Aorta (tissue), 5 donors: Measurements from ENCODE around the gene ZNF451. TPM values are rescaled to one million over a fixed set of nuclear protein-coding genes. Genes with fewer than 3 reads are reported as not detected.

ENCODE experiments used
- ATAC-seq: fragments of 200-7000 bp; cut with Tn5 transposase; one replicate; pipeline ENCODE4 v1.9.1; 2022; ENCODE audit warnings: moderate library complexity; ENCODE audit not compliant: low FRiP score
- DNase-seq, 2 donors: peaks; one replicate each; pipeline ENCODE4 v3.0.0-alpha.2; 2020
- H3K27ac ChIP-seq, 2 donors: one replicate each; pipeline ENCODE4 v1.5.1; 2013; ENCODE audit warnings: low read length in 2 of 2, mild to moderate bottlenecking in 2 of 2, moderate library complexity in 2 of 2, control low read depth in 1 of 2, inconsistent platforms in 1 of 2, low read depth in 1 of 2
- H3K27me3 ChIP-seq, 2 donors: one replicate each; pipeline ENCODE4 v1.6.1; 2013; ENCODE audit warnings: control low read depth in 1 of 2, low read length in 1 of 2, mild to moderate bottlenecking in 1 of 2, moderate library complexity in 1 of 2; ENCODE audit not compliant: insufficient read depth in 2 of 2, control insufficient read depth in 1 of 2
- H3K36me3 ChIP-seq, 2 donors: one replicate each; pipeline ENCODE4 v1.6.1; 2013; ENCODE audit warnings: control low read depth in 1 of 2, low read length in 1 of 2, mild to moderate bottlenecking in 1 of 2; ENCODE audit not compliant: insufficient read depth in 2 of 2, control insufficient read depth in 1 of 2
- H3K4me1 ChIP-seq, 2 donors: one replicate each; pipeline ENCODE4 v1.6.1; 2013; ENCODE audit warnings: low read length in 2 of 2, control low read depth in 1 of 2, mild to moderate bottlenecking in 1 of 2, moderate library complexity in 1 of 2; ENCODE audit not compliant: insufficient read depth in 2 of 2, control insufficient read depth in 1 of 2
- H3K4me3 ChIP-seq, 2 donors: one replicate each; pipeline ENCODE4 v1.5.1; 2013; ENCODE audit warnings: low read length in 2 of 2, control low read depth in 1 of 2, mild to moderate bottlenecking in 1 of 2
- H3K9me3 ChIP-seq: one replicate; pipeline ENCODE4 v1.6.1; 2013; ENCODE audit warnings: mild to moderate bottlenecking, low read length; ENCODE audit not compliant: control insufficient read depth
- whole genome bisulfite sequencing, 2 donors: extraction: QIAGEN DNeasy Blood & Tissue Kit; methylation state at CpG; one replicate each; pipeline ENCODE4 v1.1.7; 2013; 5-methylcytosine and 5-hydroxymethylcytosine counted together
- intact Hi-C, 2 donors: fragments of 100-400 bp; cut with DNase I; formaldehyde crosslinking; loops; one replicate each; pipeline versions ENCODE4 v1.14.2 to v1.15.0; 2022
- polyA plus RNA-seq, 2 donors: library from polyadenylated mRNA; stranded (reverse); fragments of 200-250 nt; gene quantifications; one replicate each; pipeline ENCODE4 v1.2.3, GENCODE V29; 2013
- total RNA-seq, 2 donors: library from RNA; stranded (reverse); fragmentation: NEBNext Ultra II Directional; extraction: Animal tissue kit (Norgen Biotek cat#: 25700); gene quantifications; one replicate each; pipeline ENCODE4 v1.2.1, GENCODE V29; 2021
- donor health status: healthy with polysubstance abuse.
- donor health status: Bipolar disorder and iron deficiency.
- donor health status: DM: no; HTN: no; CAD: no.
- donor health status: DM: no; HTN: no; CAD: no.
- donor health status: DM: yes; HTN: yes; CAD: no.

ZNF451 gene
- total and polyA plus RNA-seq, 4 donors = 6.3 to 66.2 (median 38.9) TPM

- Histone ChIP-seq H3K27ac (no peak overlapping the region), H3K4me1 (peaks cover 0 to 2% of the 10 kb centered on the region in 2 donors), H3K27me3 (no peaks in the 10 kb centered on the region), H3K9me3 (no peaks in the 10 kb centered on the region), H3K36me3 (peaks cover 0 to 5% of the 10 kb centered on the region in 2 donors), H3K4me3 (no peak overlapping the region)
- DNase-seq = no peak
- no peak for ATAC-seq
- intact Hi-C loops = loop anchor here in 1 of 2 donors (5.0 kb wide), 1 partner anchor 124 kb away; the partner anchor contains the start of gene PRIM2
Measured at GRCh38 chr6:57193177-57193576, 103.2 kb downstream of the ZNF451 start.

GRCh38 chr6:57195457-57195856, 105.5 kb downstream of the ZNF451 start:
- no peak overlapping the region for H3K4me3 ChIP-seq
- H3K27me3 ChIP-seq = no peaks in the 10 kb centered on the region
- peaks cover 0 to 3% of the 10 kb centered on the region in 2 donors for H3K36me3 ChIP-seq
- H3K27ac ChIP-seq = peak overlapping the region in 1 of 2 donors; percentile 25
- ATAC-seq (peak; percentile 48), DNase-seq (no peak)
- peaks cover 0 to 2% of the 10 kb centered on the region in 2 donors for H3K4me1 ChIP-seq
- no peaks in the 10 kb centered on the region for H3K9me3 ChIP-seq
- intact Hi-C loops = no loop called here
- WGBS, 2 donors = 45 to 47% methylated on average over 2 of the region's 2 CpGs

GRCh38 chr6:57198926-57199636, 109.1 kb downstream of the ZNF451 start:
- Histone ChIP-seq H3K4me3 (no peak overlapping the region), H3K9me3 (no peaks in the 10 kb centered on the region), H3K36me3 (no peaks in the 10 kb centered on the region), H3K4me1 (peaks cover 0 to 2% of the 10 kb centered on the region in 2 donors), H3K27me3 (no peaks in the 10 kb centered on the region), H3K27ac (peak overlapping the region in 1 of 2 donors; percentile 6)
- no peak for DNase-seq
- 61 to 64% methylated on average over 6 of the region's 6 CpGs for WGBS, 2 donors
- intact Hi-C loops = no loop called here
- ATAC-seq = peak; percentile 41

GRCh38 chr6:57201718-57202117, 111.7 kb downstream of the ZNF451 start:
- peaks cover 0 to 5% of the 10 kb centered on the region in 2 donors for H3K4me1 ChIP-seq
- 66 to 68% methylated on average over 1 of the region's 1 CpG for WGBS, 2 donors
- ATAC-seq (no peak), DNase-seq (no peak)
- H3K27me3 ChIP-seq = no peaks in the 10 kb centered on the region
- intact Hi-C loops = no loop called here
- H3K9me3 ChIP-seq = no peaks in the 10 kb centered on the region
- no peak overlapping the region for H3K4me3 ChIP-seq
- no peaks in the 10 kb centered on the region for H3K36me3 ChIP-seq
- no peak overlapping the region for H3K27ac ChIP-seq

- no peak for ATAC-seq
Measured at GRCh38 chr6:57205550-57206328, 115.8 kb downstream of the ZNF451 start.

GRCh38 chr6:57207141-57207540, 117.2 kb downstream of the ZNF451 start:
- H3K36me3 ChIP-seq = no peaks in the 10 kb centered on the region
- WGBS, 2 donors = 76 to 84% methylated on average over 2 of the region's 2 CpGs
- DNase-seq = no peak
- no peak overlapping the region for H3K4me3 ChIP-seq
- peaks cover 0 to 5% of the 10 kb centered on the region in 2 donors for H3K4me1 ChIP-seq
- intact Hi-C loops = no loop called here
- H3K27me3 ChIP-seq = no peaks in the 10 kb centered on the region
- no peak for ATAC-seq
- H3K27ac ChIP-seq = no peak overlapping the region
- no peaks in the 10 kb centered on the region for H3K9me3 ChIP-seq

More at GRCh38 chr6:57205550-57206328, 115.8 kb downstream of the ZNF451 start:
- Histone ChIP-seq H3K27ac (no peak overlapping the region), H3K36me3 (no peaks in the 10 kb centered on the region), H3K27me3 (no peaks in the 10 kb centered on the region), H3K9me3 (no peaks in the 10 kb centered on the region), H3K4me1 (peaks cover 0 to 5% of the 10 kb centered on the region in 2 donors), H3K4me3 (no peak overlapping the region)
- DNase-seq = no peak
- WGBS, 2 donors = 81 to 83% methylated on average over 7 of the region's 7 CpGs
- intact Hi-C loops = no loop called here

GRCh38 chr6:57207872-57208271, 117.9 kb downstream of the ZNF451 start:
- DNase-seq (no peak), ATAC-seq (no peak)
- peaks cover 0 to 5% of the 10 kb centered on the region in 2 donors for H3K4me1 ChIP-seq
- no peaks in the 10 kb centered on the region for H3K9me3 ChIP-seq
- intact Hi-C loops = no loop called here
- H3K4me3 ChIP-seq = no peak overlapping the region
- no peak overlapping the region for H3K27ac ChIP-seq
- WGBS, 2 donors = 91 to 96% methylated on average over 4 of the region's 4 CpGs
- no peaks in the 10 kb centered on the region for H3K36me3 ChIP-seq
- H3K27me3 ChIP-seq = no peaks in the 10 kb centered on the region

GRCh38 chr6:57209030-57209429, 119.0 kb downstream of the ZNF451 start:
- H3K4me3 ChIP-seq = no peak overlapping the region
- no peaks in the 10 kb centered on the region for H3K9me3 ChIP-seq
- peaks cover 0 to 5% of the 10 kb centered on the region in 2 donors for H3K4me1 ChIP-seq
- intact Hi-C loops = no loop called here
- ATAC-seq = no peak
- no peaks in the 10 kb centered on the region for H3K36me3 ChIP-seq
- no peak for DNase-seq
- no peaks in the 10 kb centered on the region for H3K27me3 ChIP-seq
- H3K27ac ChIP-seq = no peak overlapping the region

- 93 to 95% methylated on average over 5 of the region's 5 CpGs for WGBS, 2 donors
- ATAC-seq = no peak
- intact Hi-C loops = no loop called here
- peaks cover 0 to 5% of the 10 kb centered on the region in 2 donors for H3K4me1 ChIP-seq
- no peak overlapping the region for H3K4me3 ChIP-seq
- H3K36me3 ChIP-seq = no peaks in the 10 kb centered on the region
- H3K27ac ChIP-seq = no peak overlapping the region
- DNase-seq = no peak
- H3K9me3 ChIP-seq = no peaks in the 10 kb centered on the region
- H3K27me3 ChIP-seq = no peaks in the 10 kb centered on the region
Measured at GRCh38 chr6:57210060-57210459, 120.1 kb downstream of the ZNF451 start.
